ENCODE measurements around the gene FAM124A. TPM values are rescaled to one million over a fixed set of nuclear protein-coding genes. Genes with fewer than 3 reads are reported as not detected.

Gene FAM124A, protein sequence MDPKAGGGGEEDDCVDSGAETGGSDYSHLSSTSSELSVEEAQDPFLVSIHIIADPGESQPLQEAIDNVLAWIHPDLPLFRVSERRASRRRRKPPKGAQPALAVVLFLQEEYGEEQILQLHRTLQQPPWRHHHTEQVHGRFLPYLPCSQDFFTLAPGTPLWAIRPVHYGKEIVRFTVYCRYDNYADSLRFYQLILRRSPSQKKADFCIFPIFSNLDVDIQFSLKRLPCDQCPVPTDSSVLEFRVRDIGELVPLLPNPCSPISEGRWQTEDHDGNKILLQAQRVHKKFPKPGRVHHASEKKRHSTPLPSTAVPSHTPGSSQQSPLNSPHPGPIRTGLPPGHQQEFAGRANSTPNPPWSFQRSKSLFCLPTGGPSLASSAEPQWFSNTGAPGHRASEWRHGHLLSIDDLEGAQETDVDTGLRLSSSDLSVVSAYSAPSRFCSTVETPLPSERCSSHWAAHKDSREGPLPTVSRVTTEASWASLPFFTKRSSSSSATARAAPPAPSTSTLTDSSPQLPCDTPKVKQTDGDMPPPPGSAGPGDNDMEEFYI
- total RNA-seq (2014; rRNA removed; shearing (Covaris generic)): 0.55 and 1.0 TPM in 2 replicates

DNA sequence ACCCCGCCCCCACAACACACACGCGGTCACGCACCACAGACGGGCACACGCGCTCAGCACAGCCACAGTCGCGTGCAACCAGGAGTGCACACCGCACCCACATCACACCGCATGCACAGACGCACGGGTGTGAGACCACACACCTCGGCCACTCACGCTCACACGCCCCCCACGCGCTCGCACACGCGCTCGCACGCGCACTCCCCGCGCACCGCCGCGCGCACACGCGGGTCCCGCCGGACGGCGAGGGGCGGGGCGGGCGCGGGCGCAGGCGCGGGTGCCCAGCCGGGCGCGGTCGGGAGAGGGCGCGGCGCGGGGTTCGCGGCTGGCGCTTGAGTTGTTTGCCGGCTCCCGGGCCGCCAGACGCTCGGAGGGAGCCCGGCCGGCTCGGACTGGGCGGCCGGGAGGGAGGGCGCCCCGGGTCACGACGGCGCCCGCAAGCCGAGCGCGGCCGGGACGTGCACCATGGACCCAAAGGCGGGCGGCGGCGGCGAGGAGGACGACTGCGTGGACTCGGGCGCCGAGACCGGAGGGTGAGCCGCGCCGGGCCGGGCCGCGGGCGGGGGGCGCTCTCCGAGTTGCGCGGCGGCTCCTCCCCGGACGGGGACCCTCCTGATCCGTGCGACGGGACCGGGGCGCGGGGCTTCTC is at the start of gene FAM124A:
FAM124A (plus strand) TSS at position 362 of the 649 bp plus-strand sequence; CDS start at position 466, 104 bp downstream.
- no peak for DNase-seq (ENCODE audit: low spot score)

DNA sequence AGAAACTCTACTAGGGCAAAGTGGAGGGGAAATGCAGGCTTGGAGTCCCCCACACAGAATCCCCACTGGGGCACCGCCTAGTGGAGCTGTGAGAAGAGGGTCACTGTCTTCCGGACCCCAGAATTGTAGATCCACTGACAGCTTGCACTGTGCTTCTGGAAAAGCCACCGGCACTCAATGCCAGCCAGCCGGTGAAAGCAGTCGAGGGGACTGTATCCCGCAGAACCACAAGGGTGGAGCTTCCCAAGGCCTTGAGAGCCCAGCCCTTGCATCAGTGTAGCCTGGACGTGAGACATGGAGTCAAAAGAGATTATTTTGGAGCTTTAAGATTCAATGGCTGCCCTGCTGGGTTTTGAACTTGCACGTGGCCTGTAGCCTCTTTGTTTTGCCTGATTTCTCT is 47.2 kb upstream of the FAM124A start:
- DNase-seq (ENCODE audit: low spot score): no peak

DNA sequence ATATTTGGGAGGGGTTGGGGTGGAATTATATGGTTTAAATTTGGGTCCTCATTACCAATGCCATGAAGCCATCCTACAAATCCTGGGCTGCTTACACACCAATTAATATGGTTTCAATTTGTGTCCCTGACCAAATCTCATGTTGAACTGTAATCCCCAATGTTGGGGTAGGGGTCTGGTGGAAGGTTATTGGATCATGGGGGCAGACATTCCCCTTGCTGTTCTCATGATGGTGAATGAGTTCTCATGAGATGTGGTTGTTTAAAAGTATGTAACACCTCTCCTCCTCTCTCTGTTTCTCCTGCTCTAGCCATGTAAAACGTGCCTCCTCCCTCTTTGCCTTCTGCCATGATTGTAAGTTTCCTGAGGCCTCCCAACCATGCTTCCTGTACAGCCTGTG is 46.6 kb upstream of the FAM124A start:
- DNase-seq (ENCODE audit: low spot score): no peak

DNA sequence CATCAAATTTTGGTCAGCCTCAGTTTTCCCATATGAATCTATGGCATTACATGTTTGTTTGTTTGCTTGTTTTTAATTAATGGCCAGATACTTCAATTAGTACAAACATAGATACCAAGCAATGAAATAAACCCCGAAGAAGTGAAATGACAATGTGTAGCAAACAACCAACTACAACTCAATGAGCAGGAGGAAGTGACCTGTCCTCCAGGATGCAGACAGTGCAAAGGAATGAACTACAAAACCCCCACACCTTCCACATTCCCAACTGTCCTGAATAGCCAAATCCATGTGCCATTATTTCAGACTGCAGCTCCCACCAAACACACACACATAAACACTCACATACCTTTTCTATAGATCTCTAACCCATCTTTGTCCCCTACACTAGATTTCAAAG is 45.0 kb upstream of the FAM124A start:
- no peak for DNase-seq (ENCODE audit: low spot score)

DNA sequence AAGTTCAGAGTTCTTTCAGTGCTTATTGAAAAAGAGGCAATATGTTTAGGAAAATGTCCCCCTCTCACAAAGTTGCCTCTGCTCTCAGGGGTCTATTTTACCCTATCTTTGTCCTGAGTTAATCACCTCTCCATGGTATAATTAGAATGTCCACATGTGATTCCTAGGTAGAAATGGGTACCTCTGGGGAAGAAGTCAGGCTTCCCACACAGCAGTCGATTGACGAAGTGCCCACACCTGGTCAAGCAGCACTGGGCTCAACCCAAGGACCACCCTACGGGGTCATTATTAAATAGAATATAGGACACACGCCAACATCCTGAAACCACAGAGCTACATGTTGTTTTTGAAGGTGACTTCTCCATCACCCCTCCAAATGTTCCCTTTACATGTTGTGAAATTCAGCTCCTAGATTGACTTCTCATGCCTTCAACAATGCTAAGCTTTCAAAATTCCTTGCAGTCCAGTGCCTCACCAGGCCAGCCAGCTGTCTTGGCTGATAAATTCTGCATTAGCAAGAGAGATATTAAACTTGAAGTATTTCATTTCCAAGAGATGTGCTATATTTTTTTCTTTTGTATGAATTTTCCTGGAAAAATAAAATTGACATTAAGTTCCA is 43.6 kb upstream of the FAM124A start:
- DNase-seq (ENCODE audit: low spot score): no peak

DNA sequence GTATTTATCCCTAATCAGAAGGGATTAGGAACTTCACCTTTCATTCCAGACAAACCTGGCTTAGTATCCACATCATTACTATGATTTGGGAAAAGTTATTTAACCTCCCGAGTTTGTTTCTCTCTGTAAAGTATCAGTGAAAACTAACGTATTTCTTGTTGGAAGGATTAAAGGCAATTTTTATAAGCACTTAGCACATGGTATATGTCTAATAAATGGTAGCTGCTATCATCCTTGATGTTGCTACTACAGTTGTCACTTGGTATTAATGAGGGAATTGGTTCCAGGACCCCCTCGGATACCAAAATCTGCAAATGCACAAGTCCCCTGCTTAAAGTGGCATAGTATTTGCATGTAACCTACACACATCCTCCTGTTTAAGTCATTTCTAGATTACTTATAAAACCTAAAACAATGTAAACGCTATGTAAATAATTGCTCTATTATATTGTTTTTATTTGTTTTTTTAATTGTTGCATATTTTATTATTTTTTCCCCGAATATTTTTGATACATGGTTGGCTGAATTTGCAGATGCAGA is 42.7 kb upstream of the FAM124A start:
- DNase-seq (ENCODE audit: low spot score): no peak

DNA sequence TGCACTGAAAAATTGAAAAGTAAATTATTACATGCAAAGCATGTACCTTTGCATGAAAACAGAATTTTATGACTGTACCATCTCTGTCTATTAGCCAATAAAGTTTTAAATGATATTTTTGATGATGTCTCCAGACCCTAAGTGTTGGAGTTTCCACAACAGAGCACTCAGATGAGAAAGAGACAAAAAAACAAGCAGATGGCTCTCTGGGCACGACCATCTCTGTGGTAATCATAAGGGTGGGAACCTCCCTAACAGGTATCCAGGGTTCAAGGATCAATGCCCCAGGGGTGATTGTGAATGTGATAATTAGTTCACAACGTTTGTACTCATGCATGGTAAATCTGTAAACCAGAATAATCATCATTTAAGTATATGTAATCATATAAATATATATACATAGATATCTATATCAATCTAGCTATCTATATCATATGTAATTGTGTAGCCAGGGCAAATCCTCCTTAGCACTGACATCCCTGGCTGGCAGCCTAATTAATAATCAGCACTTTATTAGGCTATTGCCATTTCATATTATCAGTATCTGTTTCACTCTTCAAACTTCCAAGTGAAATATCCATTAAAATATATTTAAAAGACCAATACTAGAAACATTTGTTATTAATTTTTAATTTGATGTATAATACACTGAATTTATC is 41.2 kb upstream of the FAM124A start:
- DNase-seq (ENCODE audit: low spot score): no peak

DNA sequence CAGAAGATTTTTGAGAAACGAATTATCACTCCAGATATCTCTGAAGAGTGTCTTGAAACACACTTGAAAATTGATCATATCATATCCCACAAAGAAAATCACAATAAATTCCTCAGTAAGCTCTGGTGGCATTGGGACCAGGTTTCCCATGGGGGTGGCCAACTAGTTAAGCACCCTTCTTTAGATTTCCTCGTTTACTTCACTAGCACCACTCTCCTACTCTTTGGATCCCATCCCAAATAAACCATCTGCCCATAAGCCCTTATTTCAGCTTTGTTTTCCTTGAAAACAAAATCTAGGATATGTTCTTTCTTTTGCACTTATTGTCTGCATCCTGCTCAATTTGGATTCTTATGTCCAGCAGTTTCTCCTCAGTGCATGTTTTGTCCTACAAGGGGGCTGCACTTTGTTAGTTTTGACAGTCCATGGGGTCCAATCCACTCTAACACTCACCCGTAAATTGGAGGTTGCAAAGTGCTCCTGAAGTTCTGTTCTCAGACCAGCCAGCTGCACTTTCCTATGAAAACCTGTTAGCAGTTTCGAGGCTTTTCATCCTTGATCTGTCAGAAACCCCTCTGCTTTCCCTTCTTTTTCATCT is 40.3 kb upstream of the FAM124A start:
- DNase-seq (ENCODE audit: low spot score): no peak

DNA sequence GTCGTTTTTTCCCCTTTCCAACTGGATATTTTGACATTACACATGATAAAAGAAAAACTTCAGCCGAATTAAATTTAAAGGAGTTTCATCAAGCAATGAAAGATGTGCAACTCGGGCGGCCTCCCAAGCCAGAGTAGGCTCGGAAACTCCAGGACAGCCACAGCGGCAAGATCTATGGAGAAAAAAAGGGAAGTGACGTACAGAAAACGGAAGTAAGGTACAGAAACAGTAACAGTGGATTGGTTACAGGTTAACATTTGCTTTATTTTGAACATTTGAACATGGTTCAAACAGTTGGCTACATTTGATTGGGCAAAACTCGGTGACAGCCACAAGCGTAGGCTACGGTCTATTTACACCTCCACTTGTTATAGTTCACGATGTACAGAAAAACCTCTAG is 30.5 kb upstream of the FAM124A start:
- DNase-seq (ENCODE audit: low spot score): no peak

DNA sequence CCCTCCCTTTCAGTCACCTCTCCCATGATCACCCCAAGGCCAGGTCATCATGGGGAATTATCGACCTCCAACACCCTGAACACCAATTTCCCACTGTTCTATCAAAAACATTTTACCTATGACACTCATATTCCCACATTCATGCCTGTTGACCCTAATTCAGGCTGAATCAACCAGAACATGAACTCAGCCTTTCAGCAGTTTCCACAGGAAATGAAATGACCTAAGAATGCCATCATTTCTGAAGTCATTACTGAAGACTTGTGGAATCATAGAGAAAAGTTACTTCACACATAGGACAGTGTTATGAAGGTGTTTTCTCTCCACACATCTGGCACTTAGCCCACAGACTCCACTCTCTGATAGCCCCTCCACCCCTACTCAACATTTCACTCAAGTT is 29.9 kb upstream of the FAM124A start:
- DNase-seq (ENCODE audit: low spot score): no peak

DNA sequence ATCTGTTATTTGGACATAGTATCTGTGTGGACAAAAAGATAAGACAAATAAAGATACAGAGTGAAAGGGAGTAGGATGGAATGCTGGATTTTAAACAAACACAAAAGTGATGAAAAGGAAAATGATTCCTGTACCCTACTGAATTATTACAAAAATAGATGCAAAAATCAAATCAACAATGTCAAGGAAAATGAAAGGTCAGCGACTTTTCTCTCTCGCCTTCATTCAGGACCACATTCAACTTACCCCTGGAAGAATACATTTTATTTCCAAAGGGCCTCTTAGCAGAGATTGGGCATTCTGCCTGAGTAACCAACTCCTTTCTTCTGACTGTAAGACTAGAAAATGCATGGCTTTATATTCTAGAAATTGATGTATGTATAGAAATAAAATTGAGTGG is 28.8 kb upstream of the FAM124A start:
- no peak for DNase-seq (ENCODE audit: low spot score)

DNA sequence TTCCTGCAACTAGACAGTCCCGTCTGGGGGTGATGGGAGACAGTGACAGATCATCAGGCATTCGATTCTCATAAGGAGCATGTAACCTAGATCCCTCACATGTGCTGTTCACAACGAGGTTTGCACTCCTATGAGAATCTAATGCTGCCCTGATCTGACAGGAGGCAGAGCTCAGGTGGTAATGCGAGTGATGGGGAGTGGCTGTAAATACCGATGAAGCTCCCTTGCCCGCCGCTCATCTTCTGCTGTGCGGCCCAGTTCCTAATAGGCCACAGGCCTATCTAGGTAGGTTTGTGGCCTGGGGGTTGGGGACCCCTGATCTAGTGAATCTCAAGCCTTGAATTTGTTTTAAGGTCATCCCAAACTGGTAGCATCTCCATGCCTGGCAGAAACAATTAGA is 27.3 kb upstream of the FAM124A start:
- no peak for DNase-seq (ENCODE audit: low spot score)

DNA sequence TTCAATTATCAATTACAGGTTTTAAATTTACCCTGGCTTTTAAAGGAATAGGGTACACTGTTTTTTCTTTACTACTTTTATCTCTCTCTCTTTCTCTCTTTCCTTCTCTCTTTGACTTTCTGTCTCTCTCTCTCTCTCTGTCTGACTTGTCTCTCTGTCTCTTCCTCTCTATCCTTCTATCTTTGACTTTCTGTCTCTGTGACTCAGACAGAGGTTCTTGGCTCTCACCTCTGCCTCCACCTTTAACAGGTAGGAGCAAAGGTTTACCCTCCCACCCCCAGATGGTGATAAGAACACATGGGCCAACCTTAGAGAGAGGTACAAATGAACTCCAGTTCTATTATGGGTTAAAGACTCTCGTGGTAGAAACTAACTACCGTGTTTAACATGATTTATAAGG is 20.3 kb upstream of the FAM124A start:
- no peak for DNase-seq (ENCODE audit: low spot score)

DNA sequence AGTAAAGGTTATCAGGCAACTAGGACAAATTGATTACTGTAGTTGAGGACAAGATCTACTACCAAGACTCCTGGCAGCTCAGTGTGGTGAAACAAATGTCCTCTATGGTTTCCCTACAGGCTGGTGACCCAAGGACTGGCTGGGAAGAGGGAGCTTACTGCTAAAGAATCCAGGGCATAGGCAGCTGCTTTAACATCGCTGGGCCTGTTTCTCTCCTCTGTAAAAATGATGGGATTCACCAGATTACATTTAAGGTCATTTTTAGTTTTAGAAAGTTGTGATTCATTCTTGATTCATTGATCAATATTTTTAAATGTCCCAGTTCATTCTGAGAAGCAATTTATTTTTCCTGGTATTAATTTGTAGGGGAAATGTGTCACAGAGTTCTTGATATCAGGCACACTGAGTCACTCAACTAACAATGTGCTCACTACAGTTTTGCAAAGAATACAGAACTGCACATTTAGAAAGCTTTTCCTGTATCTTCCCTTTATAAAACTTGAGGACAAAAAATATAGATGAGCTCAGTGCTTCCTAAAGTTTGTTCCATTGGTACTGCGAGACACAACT is 19.6 kb upstream of the FAM124A start:
- DNase-seq (ENCODE audit: low spot score): no peak

DNA sequence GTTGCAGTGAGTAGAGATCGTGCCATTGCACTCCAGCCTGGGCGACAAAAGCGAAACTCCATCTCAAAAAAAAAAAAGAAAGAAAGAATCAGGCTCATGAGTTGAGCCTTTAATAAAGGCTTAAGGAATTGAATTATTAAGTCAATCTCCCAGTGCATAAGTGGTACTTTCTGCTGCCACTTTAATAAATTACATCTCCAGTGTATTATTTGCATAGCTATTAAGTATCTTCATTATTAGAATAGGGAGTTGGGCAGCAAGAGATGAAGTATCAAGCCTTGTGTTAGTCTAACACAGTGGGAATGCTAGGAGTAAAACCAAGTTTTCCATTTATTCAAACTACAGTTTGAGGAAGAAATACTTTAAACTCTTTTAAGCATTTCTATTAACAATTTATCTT is 15.6 kb upstream of the FAM124A start:
- DNase-seq (ENCODE audit: low spot score): no peak

DNA sequence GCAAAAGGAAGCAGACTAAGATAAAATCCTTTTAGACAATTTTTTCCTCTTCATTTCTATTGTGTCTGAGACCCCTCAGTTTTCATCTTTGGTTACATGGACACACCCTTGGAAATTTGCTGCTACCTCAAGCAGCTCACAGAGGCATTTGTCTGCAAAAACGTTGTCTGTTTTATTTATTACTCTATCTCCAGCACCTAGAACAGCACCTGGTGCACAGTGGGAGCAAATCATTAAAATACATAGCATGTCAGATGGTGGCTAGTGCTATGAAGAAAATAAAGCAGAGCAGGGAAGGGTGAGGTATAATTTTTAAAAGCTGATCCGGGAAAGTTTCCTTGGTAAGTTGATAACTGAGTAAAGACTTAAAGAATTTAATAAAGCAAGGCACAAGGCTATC is 14.3 kb upstream of the FAM124A start:
- no peak for DNase-seq (ENCODE audit: low spot score)

DNA sequence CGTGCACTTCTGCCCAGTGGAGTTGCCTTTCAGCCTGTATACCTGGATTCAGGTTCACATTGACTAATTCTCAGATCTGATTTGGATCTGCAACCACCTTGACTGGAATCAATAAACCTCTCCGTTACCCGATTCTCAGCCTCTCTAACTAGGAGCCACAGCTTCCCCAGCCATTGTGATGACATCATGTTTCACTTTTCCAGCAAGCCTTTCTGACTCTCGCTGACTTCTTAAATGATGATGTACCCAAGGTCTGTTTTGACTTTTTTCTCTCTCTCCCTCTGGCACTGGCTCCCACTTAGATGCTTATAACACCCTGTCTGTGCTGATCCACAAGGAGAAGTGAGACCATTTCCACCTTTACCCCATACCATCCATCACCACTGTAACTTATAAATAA is 13.5 kb upstream of the FAM124A start:
- DNase-seq (ENCODE audit: low spot score): no peak

DNA sequence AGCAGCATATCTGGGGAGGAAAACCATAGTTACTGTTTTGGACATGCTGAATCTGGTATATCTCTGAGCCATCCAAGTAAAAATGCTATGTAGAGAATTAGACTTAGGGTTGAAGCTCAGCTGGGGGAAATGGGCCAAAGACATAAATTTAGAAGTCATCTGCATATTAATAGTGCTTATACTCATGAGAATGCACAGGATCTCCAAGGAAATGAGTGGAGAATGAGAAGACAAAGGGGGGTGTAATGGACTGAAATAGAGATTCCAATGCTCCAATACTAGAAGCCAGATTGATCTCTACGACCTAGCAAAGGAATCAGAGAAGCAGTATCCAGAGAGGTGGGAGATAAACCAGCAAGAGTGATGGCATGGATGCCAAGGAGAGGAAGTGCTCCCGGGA is 10.3 kb upstream of the FAM124A start:
- no peak for DNase-seq (ENCODE audit: low spot score)

DNA sequence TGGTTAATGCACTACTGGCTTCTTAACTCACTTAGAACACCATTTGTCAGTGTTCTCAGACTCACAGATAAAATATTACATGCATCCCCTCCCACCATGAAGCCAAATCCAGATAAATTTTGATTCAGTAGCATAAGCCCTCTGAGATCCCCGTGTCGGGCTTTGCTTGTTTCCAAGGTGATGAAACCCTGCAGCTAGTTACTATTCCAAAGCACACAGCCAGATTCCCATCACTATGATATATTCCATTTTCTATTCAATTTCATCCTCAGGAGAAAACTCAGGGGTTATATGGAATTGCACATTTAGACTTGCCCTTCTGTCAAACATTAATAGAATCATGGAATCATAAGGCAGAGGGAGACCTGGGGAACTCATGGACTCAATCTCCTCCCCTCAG is 9.4 kb upstream of the FAM124A start:
- DNase-seq (ENCODE audit: low spot score): no peak

DNA sequence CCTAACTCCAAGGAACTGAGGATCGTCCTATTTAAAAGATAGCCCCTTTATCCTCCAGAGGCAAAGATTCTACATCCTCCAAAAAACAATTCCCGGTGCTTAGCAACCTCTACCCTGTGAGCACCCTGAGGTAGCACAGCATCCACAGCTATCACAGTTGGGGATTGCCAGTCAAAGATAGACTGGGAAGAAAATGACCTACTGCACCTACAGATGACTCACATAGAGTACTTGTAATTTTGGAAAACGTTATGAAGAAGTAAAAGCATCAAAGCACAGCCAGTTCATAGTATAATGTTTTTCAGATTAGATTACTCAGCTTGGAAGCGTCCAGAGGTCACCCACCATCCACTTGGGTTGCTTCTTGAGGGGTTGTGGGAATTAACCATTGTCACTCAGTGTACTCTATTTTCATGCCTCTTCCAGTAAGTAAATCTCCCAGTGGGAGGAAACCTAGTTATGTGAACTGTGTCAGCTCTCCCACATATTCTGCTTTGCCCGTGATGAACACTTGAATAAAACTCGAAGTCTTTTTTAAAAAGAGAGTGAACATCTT is 8.9 kb upstream of the FAM124A start:
- no peak for DNase-seq (ENCODE audit: low spot score)

DNA sequence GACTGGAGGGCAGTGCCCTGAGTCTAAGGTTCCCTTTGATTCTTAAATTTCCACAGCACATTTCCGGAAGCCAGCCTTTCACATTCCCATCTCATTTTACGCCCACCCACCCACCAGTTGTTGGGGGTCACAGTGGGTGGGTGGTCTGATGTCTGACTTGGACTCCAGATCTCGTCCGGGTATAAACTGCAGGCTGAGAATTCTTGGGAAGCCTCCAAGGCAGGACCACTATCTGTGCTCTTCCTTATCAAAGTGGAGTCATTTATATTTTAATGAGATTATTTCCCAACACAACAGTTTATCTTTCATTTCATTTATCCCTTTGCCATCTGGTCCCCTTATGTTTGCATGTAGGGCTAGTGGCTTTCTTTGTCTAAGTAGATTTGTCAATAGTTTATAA is 3.6 kb upstream of the FAM124A start:
- DNase-seq (ENCODE audit: low spot score): no peak

Data from H4 (cell line).